Calu3 (cell line): ENCODE measurements around the gene ARHGAP42. TPM values are rescaled to one million over a fixed set of nuclear protein-coding genes. Genes with fewer than 3 reads are reported as not detected.

ENCODE experiments used
- BruUV-seq: library from RNA; stranded (reverse); fragments of 400-500 nt; replicated peaks from 2 replicates; lab custom pipeline; 2021; lab: Mats Ljungman, UMichigan
- CTCF ChIA-PET: fragments of 300-600 bp; sonication (Branson Sonifier 250); formaldehyde crosslinking; loops from one replicate; lab custom pipeline; 2022; ENCODE audit warnings: antibody characterized with exemption; lab: Charles Lee
- DNase-seq: peaks from one replicate; pipeline ENCODE4 v3.0.0; 2022
- H3K27ac Mint-ChIP-seq: one replicate; pipeline ENCODE4 v1.8.0; 2022; ENCODE audit warnings: mixed read lengths; ENCODE audit not compliant: unreplicated experiment
- H3K27me3 Mint-ChIP-seq: one replicate; pipeline ENCODE4 v1.8.0; 2022; ENCODE audit warnings: mixed read lengths; ENCODE audit not compliant: unreplicated experiment
- H3K36me3 Mint-ChIP-seq: one replicate; pipeline ENCODE4 v1.8.0; 2022; ENCODE audit warnings: mild to moderate bottlenecking, moderate library complexity, mixed read lengths; ENCODE audit not compliant: insufficient read depth, unreplicated experiment
- H3K4me1 Mint-ChIP-seq: one replicate; pipeline ENCODE4 v1.8.0; 2022; ENCODE audit warnings: mild to moderate bottlenecking, low read depth, mixed read lengths; ENCODE audit not compliant: unreplicated experiment
- H3K4me3 Mint-ChIP-seq: one replicate; pipeline ENCODE4 v1.8.0; 2022; ENCODE audit warnings: mild to moderate bottlenecking, low read depth, moderate library complexity, mixed read lengths; ENCODE audit not compliant: unreplicated experiment
- H3K9me3 Mint-ChIP-seq: one replicate; pipeline ENCODE4 v1.8.0; 2022; ENCODE audit warnings: low read depth, mixed read lengths; ENCODE audit not compliant: unreplicated experiment
- intact Hi-C: fragments of 100-400 bp; cut with micrococcal nuclease; formaldehyde crosslinking; loops from one replicate; pipeline ENCODE4 v1.10.0; 2022; ENCODE audit not compliant: unreplicated experiment
- total RNA-seq: library from RNA; stranded (reverse); gene quantifications from 2 replicates; pipeline ENCODE4 v1.2.3, GENCODE V29; 2022
- TF ChIP-seq, protein P1 (sequence below): fragments of 200-600 bp; IDR thresholded peaks from one replicate; pipeline ENCODE4 v1.8.0; 2022; ENCODE audit warnings: antibody characterized with exemption; ENCODE audit not compliant: unreplicated experiment

The ARHGAP42 gene
- total RNA-seq, 1 experiment from 2014 or later: 10.3 TPM

DNA sequence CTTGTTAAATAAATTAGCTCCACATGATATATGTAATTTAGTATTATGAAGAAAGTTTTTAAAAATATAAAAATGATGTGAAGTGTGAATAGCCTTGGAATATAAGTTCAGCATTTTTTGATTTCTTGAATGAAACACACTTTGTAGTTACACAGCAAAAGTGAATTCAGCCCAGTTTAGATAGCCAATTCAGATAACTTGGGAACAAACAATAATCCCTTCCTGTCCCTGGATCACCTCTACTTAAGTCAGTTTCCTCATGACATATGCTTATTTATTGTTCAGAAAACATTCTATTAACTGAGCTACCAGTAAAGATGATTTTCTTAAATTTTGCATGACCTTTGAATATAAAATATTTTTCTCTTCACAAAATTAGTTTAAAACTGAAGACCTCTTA lies 335.2 kb downstream of the ARHGAP42 start:
- TF ChIP-seq, protein P1, sequence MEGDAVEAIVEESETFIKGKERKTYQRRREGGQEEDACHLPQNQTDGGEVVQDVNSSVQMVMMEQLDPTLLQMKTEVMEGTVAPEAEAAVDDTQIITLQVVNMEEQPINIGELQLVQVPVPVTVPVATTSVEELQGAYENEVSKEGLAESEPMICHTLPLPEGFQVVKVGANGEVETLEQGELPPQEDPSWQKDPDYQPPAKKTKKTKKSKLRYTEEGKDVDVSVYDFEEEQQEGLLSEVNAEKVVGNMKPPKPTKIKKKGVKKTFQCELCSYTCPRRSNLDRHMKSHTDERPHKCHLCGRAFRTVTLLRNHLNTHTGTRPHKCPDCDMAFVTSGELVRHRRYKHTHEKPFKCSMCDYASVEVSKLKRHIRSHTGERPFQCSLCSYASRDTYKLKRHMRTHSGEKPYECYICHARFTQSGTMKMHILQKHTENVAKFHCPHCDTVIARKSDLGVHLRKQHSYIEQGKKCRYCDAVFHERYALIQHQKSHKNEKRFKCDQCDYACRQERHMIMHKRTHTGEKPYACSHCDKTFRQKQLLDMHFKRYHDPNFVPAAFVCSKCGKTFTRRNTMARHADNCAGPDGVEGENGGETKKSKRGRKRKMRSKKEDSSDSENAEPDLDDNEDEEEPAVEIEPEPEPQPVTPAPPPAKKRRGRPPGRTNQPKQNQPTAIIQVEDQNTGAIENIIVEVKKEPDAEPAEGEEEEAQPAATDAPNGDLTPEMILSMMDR: no peak
- Mint-ChIP-seq H3K27ac (no peak overlapping the region), H3K36me3 (no peaks in the 10 kb centered on the region)

DNA sequence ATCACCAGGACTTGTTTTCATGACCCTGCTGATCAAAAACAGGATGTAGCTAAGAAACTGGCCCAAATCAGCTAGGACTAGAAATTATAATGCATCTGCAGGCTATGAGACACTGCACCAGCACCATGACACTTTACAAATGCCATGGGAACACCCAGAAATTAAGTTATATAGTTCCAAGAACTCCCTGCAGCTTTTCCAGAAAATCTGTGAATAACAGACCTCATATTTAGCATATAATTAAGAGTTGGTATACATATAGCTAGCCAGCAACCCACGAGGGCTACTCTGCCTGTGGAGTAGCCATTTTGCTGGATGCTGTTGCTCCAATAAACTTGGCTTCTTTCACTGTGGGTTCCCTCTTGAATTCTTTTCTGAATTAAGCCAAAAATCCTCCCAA lies 341.6 kb downstream of the ARHGAP42 start:
- CTCF ChIA-PET: no interaction called here
- DNase-seq: no peak
- H3K27me3 Mint-ChIP-seq: no peaks in the 10 kb centered on the region
- intact Hi-C loops: no loop called here
- H3K4me1 Mint-ChIP-seq: no peaks in the 10 kb centered on the region
- TF ChIP-seq, protein P1: no peak
- BruUV-seq: no TSS peak
- H3K9me3 Mint-ChIP-seq: no peaks in the 10 kb centered on the region
- no peak overlapping the region for H3K4me3 Mint-ChIP-seq
- no peaks in the 10 kb centered on the region for H3K36me3 Mint-ChIP-seq
- no peak overlapping the region for H3K27ac Mint-ChIP-seq

More for the DNA sequence above, 335.2 kb downstream of the ARHGAP42 start:
- BruUV-seq: no TSS peak
- CTCF ChIA-PET: no interaction called here
- Mint-ChIP-seq H3K9me3 (no peaks in the 10 kb centered on the region), H3K4me3 (no peak overlapping the region), H3K27me3 (no peaks in the 10 kb centered on the region), H3K4me1 (no peaks in the 10 kb centered on the region)
- DNase-seq: no peak
- intact Hi-C loops: no loop called here

DNA sequence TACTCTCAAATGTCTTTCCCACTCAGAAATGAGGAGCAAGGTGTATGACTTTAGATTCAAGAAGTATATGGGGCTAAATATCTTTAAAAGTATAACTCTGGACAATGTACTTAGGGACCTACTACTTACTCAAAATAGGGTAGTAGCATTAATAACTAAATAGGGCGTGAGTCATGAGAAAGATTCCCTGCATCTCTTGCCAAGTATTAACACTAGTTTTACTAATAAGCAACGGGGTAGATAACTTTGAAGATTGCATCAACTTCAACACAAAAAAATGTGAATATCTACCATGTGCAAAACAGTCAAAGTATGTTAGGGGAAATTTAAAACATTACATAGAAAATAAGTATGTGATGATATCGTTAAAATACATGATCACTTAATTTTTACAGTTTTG lies 342.9 kb downstream of the ARHGAP42 start:
- Mint-ChIP-seq H3K27ac (no peak overlapping the region), H3K4me3 (no peak overlapping the region), H3K36me3 (no peaks in the 10 kb centered on the region), H3K9me3 (no peaks in the 10 kb centered on the region), H3K4me1 (no peaks in the 10 kb centered on the region), H3K27me3 (no peaks in the 10 kb centered on the region)
- CTCF ChIA-PET: no interaction called here
- no TSS peak for BruUV-seq
- TF ChIP-seq, protein P1: no peak
- intact Hi-C loops: no loop called here
- DNase-seq: no peak

DNA sequence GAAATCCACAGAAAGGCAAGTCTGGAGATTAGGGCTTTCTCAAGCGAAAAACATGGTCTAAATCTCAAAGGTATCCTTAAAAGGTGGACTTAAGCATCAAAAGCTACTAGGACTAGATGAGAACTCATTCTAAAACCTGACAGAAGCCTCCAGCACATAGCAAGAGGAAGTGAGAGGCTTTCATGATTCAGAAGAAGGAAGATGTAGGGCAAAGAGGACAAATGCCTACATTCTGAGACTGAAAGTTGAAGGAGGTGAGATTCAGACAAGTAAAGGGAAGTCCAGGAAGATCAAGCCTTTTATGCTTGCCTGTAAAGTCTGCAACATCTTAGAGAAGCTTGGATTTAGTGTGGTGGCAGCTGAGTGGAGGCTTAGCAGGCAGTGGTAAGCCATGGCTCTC lies 343.6 kb downstream of the ARHGAP42 start:
- intact Hi-C loops: no loop called here
- TF ChIP-seq, protein P1: no peak
- no peak for DNase-seq
- H3K4me3 Mint-ChIP-seq: no peak overlapping the region
- H3K9me3 Mint-ChIP-seq: no peaks in the 10 kb centered on the region
- CTCF ChIA-PET: no interaction called here
- H3K4me1 Mint-ChIP-seq: no peaks in the 10 kb centered on the region
- H3K27ac Mint-ChIP-seq: no peak overlapping the region
- H3K27me3 Mint-ChIP-seq: no peaks in the 10 kb centered on the region
- H3K36me3 Mint-ChIP-seq: no peaks in the 10 kb centered on the region
- BruUV-seq: no TSS peak
